DLD1 (cell line): Measurements from ENCODE around the gene DNAJC30.
"Not testable (repeated sequence)": the region's sequence is repeated elsewhere in the genome, so short reads cannot be mapped to it uniquely, and the experiment has no call there.

Experiments used
- in situ Hi-C: cut with HindIII; loops from 2 replicates; pipeline ENCODE4 v1.10.0; 2017; ENCODE audit warnings: low sequenced_read_pairs

DNAJC30 gene

GRCh38 chr7:73683788-73684693, 788 bp upstream of the DNAJC30 start:
- in situ Hi-C loops, result no loop called here

DNA sequence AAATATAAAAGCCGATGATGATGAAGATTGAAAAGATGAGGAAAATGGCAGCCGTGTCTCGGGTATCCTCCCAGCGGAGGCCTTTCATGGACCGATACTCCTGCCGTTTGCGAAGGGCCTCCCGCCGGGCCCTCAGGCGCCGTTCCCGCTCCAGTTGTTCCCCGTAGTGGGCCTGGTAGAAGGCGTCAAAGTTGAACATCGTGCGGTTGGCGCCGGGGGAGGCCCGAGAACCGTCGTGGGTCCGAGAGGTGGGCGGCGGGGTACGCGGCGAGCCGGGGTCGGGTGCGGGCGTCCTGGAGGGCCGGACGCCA, 553 bp downstream of the DNAJC30 start:
- in situ Hi-C loops, result no loop called here

DNA sequence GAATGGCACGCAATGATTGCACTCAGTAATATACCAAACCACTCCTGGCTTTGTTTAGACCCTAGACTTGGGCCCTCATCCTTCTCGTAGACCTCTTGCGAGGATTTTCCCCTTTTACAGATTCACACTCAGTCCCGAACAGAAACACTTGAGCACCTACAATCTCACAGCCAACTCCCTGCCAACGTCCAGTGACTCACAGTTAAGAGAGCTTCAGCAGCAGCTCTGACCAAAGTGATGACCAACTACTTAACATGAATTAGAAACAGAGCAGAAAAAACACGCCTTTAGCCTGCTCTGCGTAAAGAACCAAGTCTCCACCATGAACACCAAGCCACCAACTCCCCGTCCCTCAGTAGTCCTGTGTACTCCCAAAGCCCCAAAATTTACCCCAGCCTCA, 2.2 kb downstream of the DNAJC30 start:
- in situ Hi-C loops, result no loop called here

DNA sequence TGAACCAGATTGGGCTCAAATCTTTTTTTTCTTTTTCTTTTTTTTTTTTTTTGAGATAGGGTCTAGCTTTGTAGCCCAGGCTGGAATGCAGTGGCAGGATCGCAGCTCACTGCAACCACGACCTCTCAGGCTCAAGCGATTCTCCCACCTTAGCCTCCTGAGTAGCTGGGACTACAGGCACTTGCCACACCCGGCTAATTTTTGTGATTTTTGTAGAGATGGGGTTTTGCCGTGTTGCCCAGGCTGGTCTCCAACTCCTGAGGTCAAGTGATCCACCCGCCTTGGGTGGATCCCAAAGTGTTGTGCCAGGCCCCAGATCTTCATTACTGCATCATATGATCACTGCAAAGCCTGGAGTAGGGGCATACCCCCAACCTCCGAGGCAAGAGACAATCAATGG, 2.8 kb downstream of the DNAJC30 start:
- in situ Hi-C loops, result no loop called here

DNA sequence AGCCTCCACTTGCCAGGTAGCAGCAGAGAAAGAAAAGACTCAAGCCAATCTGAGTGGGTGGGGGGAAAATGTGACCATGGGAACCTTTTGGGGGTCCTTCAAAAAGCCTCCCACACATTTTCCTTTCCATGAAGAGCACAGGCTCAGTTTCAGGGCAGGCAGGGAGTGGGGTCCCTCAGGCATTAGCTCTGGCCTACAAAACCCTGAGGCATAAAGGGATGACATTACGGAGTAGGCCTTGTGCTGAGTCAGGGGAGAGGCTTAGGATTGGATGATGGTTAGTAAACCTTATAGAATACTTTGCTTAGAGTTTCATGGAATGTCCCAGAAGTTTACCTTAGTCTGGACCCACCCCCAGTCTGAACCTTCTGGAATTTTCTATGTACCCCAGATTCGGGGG, 3.5 kb downstream of the DNAJC30 start:
- in situ Hi-C loops, result loop anchor here (10.0 kb wide), 1 partner anchor 75 kb away; no protein-coding TSS in a partner anchor

DNA sequence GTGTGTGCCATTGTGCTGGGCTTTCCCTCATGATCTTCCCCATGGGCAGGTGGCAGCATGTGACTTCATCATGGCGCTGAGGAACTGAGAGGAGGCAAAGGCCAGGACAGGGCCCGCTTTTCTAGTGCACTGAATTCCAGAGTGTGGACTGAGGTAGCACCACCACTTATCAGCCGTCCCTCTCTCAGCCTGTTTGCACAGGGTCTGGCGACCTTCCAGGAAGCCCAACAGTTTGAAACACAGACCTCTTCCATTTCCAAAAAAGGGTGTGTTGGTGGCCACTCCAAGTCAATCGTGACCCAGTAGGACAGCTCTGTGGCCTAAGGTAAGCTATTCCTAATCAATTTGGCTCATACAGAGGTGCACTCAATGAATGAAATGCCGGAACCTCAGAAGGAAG, 4.4 kb downstream of the DNAJC30 start:
- in situ Hi-C loops, result loop anchor here (10.0 kb wide), 1 partner anchor 74 kb away; no protein-coding TSS in a partner anchor

DNA sequence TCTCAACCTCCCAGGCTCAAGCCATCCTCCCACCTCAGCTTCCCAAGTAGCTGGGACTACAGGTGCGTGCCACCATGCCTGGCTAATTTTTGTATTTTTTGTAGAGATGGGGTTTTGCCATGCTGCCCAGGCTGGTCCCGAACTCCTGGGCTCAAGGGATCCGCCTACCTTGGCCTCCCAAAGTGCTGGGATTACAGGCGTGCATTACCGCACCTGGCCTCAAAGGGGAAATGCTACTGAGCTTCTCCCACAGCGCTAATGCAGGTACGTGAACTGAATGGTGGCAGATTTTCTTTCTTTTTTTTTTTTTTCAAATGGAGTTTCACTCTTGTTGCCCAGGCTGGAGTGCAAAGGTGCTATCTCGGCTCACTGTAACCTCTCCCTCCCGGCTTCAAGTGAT, 7.2 kb downstream of the DNAJC30 start:
- in situ Hi-C loops, result loop anchor here (10.0 kb wide), 1 partner anchor 71 kb away; no protein-coding TSS in a partner anchor

DNA sequence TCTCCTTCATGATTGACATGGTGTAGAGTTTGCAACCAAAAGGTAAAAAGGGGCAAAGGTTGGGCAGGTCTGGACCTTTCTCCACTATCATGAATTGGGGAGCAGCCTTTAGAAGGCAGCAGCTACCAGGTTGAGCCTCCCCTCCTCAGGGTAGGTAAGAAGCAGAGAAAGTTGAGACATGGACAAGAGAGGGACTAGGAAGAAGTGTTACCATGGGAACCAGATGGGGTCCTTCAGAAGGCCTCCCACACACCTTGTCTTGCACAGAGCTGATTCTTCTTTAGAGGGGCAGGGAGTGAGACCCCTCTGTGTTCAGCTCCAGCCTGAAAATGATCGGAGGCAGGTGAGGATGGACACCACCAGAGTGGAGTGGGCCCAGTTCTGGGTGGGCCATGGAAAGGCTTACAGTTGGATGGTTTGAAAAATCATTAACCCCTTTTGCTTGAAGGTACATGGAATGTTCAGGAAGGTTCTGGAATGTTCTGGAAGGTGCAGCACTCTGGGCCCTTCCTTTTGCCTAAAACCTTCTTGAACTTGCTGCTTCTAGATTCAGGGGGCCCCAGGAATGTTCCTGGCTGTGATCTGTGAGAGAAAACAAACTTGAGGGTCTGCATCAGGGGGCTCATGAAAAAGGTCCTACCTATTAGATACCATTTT, 8.7 kb downstream of the DNAJC30 start:
- in situ Hi-C loops, result loop anchor here (10.0 kb wide), 1 partner anchor 70 kb away; no protein-coding TSS in a partner anchor

- in situ Hi-C loops, result loop anchor here (10.0 kb wide), 1 partner anchor 67 kb away; no protein-coding TSS in a partner anchor
Measured at GRCh38 chr7:73671857-73672445, 11.3 kb downstream of the DNAJC30 start.

GRCh38 chr7:73671322-73671661, 12.0 kb downstream of the DNAJC30 start:
- in situ Hi-C loops, result loop anchor here (10.0 kb wide), 1 partner anchor 66 kb away; no protein-coding TSS in a partner anchor

DNA sequence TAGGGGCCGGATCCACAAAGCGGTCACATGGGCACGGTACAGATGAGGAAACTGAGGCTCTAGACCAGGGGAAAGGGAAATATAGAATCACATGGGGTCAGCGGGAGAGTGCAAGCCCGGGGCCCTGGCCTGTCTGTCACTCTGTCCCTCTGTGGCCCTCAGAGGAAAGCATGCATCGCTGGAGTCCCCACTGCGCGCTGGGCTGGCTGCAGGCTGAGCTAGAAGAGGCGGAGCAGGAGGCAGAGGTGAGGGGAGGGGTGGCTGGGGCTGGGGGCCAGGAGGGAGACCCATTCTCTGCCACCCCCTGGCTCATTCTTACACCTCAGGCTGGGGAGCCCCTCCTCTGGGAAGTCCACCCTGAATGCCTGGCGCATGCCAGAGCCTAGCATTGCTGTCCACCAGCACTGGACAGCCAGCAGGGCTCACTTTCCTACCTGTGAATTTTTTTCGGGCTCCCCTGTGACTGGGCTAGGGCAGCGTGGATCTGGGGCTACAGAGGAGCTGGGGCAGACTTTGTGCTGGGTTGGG, 13.3 kb downstream of the DNAJC30 start:
- in situ Hi-C loops, result loop anchor here (10.0 kb wide), 1 partner anchor 65 kb away; no protein-coding TSS in a partner anchor

GRCh38 chr7:73669288-73669701, 14.0 kb downstream of the DNAJC30 start:
- in situ Hi-C loops, result no loop called here

- in situ Hi-C loops, result no loop called here
Measured at GRCh38 chr7:73668886-73669230, 14.4 kb downstream of the DNAJC30 start.

GRCh38 chr7:73668103-73668885, 15.0 kb downstream of the DNAJC30 start:
- in situ Hi-C loops, result no loop called here

DNA sequence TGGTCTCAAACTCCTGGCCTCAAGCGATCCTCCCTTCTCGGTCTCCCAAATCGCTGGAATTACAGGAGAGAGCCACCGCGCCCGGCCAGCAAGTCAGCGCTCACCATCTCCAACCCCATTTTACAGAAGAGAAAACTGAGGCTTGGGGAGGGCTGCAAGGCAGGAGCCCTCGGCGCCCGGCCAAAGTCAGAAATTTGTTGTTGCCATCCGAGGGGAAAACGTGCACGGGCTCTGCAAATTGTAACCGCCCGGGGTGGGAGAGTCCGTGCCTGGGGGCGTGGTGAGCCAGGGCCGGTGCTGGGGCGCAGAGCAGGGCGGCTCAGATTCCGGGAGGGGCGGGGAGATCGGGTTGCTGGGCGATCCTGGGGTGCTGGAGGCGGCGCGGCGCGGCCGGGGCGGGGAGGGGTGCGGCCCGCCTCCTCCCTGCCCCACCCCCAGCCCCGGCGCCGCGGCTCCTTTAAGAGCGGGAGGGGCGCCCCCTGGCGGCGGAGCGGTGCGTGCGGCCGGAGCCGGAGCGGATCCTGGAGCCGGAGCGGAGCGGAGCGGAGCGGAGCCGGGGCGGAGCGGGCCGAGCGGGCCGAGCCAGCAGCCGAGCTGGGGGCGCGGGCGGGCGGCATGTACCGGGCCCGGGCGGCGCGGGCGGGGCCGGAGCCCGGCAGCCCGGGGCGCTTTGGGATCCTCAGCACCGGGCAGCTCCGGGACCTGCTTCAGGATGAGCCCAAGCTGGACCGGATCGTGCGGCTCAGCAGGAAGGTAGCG, 15.7 kb downstream of the DNAJC30 start, which contains the start of gene VPS37D:
Gene VPS37D (plus strand): TSS at position 488 of the 759 bp plus-strand sequence. CDS start 128 bp downstream, at position 616.
- in situ Hi-C loops, result no loop called here

- in situ Hi-C loops, result no loop called here
Measured at GRCh38 chr7:73663033-73663432, 20.2 kb downstream of the DNAJC30 start.

- in situ Hi-C loops, result not testable (repeated sequence)
Measured at GRCh38 chr7:73660594-73660993, 22.7 kb downstream of the DNAJC30 start.

- in situ Hi-C loops, result no loop called here
Measured at GRCh38 chr7:73659983-73660382, 23.3 kb downstream of the DNAJC30 start.

DNA sequence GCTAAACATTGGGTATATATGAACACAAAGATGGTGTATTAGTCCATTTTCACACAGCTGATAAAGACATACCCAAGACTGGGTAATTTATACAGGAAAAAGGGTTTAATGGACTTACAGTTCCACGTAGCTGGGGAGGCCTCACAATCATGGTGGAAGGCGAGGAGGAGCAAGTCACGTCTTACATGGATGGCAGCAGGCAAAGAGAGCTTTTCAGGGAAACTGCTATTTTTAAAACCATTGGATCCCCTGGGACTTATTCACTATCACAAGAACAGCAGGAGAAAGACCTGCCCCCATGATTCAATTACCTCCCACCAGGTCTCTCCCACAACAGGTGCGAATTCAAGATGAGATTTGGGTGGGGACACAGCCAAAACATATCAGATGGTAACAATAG, 27.9 kb downstream of the DNAJC30 start:
- in situ Hi-C loops, result not testable (repeated sequence)

DNA sequence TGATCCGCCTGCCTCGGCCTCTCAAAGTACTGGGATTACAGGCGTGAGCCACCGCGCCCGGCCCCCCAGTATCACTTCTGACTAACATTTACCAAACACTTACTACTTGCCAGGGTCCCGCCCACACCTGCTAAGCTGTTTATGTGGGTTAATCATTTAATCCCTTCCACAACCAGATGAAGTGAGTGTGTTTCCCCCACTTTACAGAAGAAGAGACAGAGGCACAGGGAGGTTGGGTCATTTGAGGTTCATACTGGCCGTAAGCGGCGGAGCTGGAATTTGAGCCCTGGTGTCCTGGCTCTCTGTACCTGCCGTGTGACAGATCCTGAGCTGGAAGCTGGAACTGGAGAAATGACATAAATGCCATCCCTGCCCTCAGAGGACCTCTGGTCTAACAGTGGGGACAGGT, 30.7 kb downstream of the DNAJC30 start:
- in situ Hi-C loops, result no loop called here
